ENCODE results near the gene MRGPRX2. TPM values are rescaled to one million over a fixed set of nuclear protein-coding genes. Genes with fewer than 3 reads are reported as not detected.

The MRGPRX2 gene
- total RNA-seq, 1 donor from 2014 or later: not detected

- no peak overlapping the region for H3K4me3 Mint-ChIP-seq (ENCODE audit: low read depth)
- peak; percentile 99 for TF ChIP-seq CTCF (IDR thresholded peaks at IDR 0.05; ENCODE audit: unreplicated experiment)
- peaks cover 12% of the 10 kb centered on the region for H3K4me1 Mint-ChIP-seq (ENCODE audit: low read depth)
- peak; percentile 61 for DNase-seq (ENCODE audit: low spot score, unreplicated experiment)
- peaks cover 7% of the 10 kb centered on the region for H3K9me3 Mint-ChIP-seq (ENCODE audit: low read depth)
- no peak overlapping the region for H3K27ac Mint-ChIP-seq
- H3K27me3 Mint-ChIP-seq: peaks cover 3% of the 10 kb centered on the region
- H3K36me3 Mint-ChIP-seq (ENCODE audit: insufficient read depth): no peaks in the 10 kb centered on the region
Measured at GRCh38 chr11:19071255-19071654, 10.7 kb upstream of the MRGPRX2 start.

- no peak for DNase-seq (ENCODE audit: low spot score, unreplicated experiment)
- peaks cover 6% of the 10 kb centered on the region for H3K9me3 Mint-ChIP-seq (ENCODE audit: low read depth)
- no peaks in the 10 kb centered on the region for H3K4me1 Mint-ChIP-seq (ENCODE audit: low read depth)
- H3K27ac Mint-ChIP-seq: no peak overlapping the region
- no peak overlapping the region for H3K4me3 Mint-ChIP-seq (ENCODE audit: low read depth)
- H3K36me3 Mint-ChIP-seq (ENCODE audit: insufficient read depth): no peaks in the 10 kb centered on the region
- H3K27me3 Mint-ChIP-seq: peaks cover 9% of the 10 kb centered on the region
- no peak for TF ChIP-seq CTCF (IDR thresholded peaks at IDR 0.05; ENCODE audit: unreplicated experiment)
Measured at GRCh38 chr11:19059833-19060232, 684 bp downstream of the MRGPRX2 start.

GRCh38 chr11:19055905-19056304 lies 4.6 kb downstream of the MRGPRX2 start:
- Mint-ChIP-seq H3K36me3 (ENCODE audit: insufficient read depth) (no peaks in the 10 kb centered on the region), H3K9me3 (ENCODE audit: low read depth) (peaks cover 7% of the 10 kb centered on the region), H3K4me3 (ENCODE audit: low read depth) (no peak overlapping the region), H3K27ac (no peak overlapping the region), H3K27me3 (peaks cover 9% of the 10 kb centered on the region), H3K4me1 (ENCODE audit: low read depth) (peaks cover 1% of the 10 kb centered on the region)
- TF ChIP-seq CTCF (IDR thresholded peaks at IDR 0.05; ENCODE audit: unreplicated experiment): no peak
- no peak for DNase-seq (ENCODE audit: low spot score, unreplicated experiment)

- peaks cover 1% of the 10 kb centered on the region for H3K4me1 Mint-ChIP-seq (ENCODE audit: low read depth)
- H3K9me3 Mint-ChIP-seq (ENCODE audit: low read depth): peaks cover 10% of the 10 kb centered on the region
- DNase-seq (ENCODE audit: low spot score, unreplicated experiment): no peak
- no peak overlapping the region for H3K4me3 Mint-ChIP-seq (ENCODE audit: low read depth)
- H3K27me3 Mint-ChIP-seq: peaks cover 7% of the 10 kb centered on the region
- H3K36me3 Mint-ChIP-seq (ENCODE audit: insufficient read depth): no peaks in the 10 kb centered on the region
- TF ChIP-seq CTCF (IDR thresholded peaks at IDR 0.05; ENCODE audit: unreplicated experiment): no peak
- no peak overlapping the region for H3K27ac Mint-ChIP-seq
Measured at GRCh38 chr11:19055016-19055415, 5.5 kb downstream of the MRGPRX2 start.

- Mint-ChIP-seq H3K4me1 (ENCODE audit: low read depth) (peaks cover 1% of the 10 kb centered on the region), H3K27me3 (peaks cover 5% of the 10 kb centered on the region), H3K4me3 (ENCODE audit: low read depth) (no peak overlapping the region), H3K27ac (no peak overlapping the region), H3K9me3 (ENCODE audit: low read depth) (peaks cover 10% of the 10 kb centered on the region), H3K36me3 (ENCODE audit: insufficient read depth) (no peaks in the 10 kb centered on the region)
- no peak for TF ChIP-seq CTCF (IDR thresholded peaks at IDR 0.05; ENCODE audit: unreplicated experiment)
- no peak for DNase-seq (ENCODE audit: low spot score, unreplicated experiment)
Measured at GRCh38 chr11:19053909-19054308, 6.6 kb downstream of the MRGPRX2 start.

Data from progenitor cell of endocrine pancreas (in vitro differentiated cells).